HG02852 (cell line): ENCODE results near the gene PPP2R3B.
"Not testable (repeated sequence)": the region's sequence is repeated elsewhere in the genome, so short reads cannot be mapped to it uniquely, and the experiment has no call there.

ENCODE experiments used
- ATAC-seq: cut with Tn5 transposase; IDR thresholded peaks from one replicate; pipeline ENCODE4 v1.9.1; 2021; ENCODE audit warnings: mild to moderate bottlenecking, moderate library complexity; ENCODE audit not compliant: unreplicated experiment

The PPP2R3B gene

GRCh38 chrX:410296-410695 lies 23.6 kb upstream of the PPP2R3B start:
- ATAC-seq, result no peak

- ATAC-seq, result no peak
Observed at GRCh38 chrX:405149-405548, 18.4 kb upstream of the PPP2R3B start.

- ATAC-seq, result no peak
Observed at GRCh38 chrX:404656-405055, 17.9 kb upstream of the PPP2R3B start.

GRCh38 chrX:402857-403256 lies 16.1 kb upstream of the PPP2R3B start:
- no peak for ATAC-seq

- no peak for ATAC-seq
Observed at GRCh38 chrX:400258-400657, 13.6 kb upstream of the PPP2R3B start.

- ATAC-seq, result no peak
Observed at GRCh38 chrX:397575-397974, 10.9 kb upstream of the PPP2R3B start.

GRCh38 chrX:394830-395229 lies 8.1 kb upstream of the PPP2R3B start:
- ATAC-seq, result no peak

GRCh38 chrX:392575-392846 lies 5.8 kb upstream of the PPP2R3B start:
- no peak for ATAC-seq

GRCh38 chrX:391717-392574 lies 5.2 kb upstream of the PPP2R3B start:
- ATAC-seq, result no peak

- no peak for ATAC-seq
Observed at GRCh38 chrX:390459-390858, 3.8 kb upstream of the PPP2R3B start.

- no peak for ATAC-seq
Observed at GRCh38 chrX:389021-389441, 2.3 kb upstream of the PPP2R3B start.

GRCh38 chrX:387729-388128 lies 1.0 kb upstream of the PPP2R3B start:
- no peak for ATAC-seq

- peak; percentile 30 for ATAC-seq
Observed at GRCh38 chrX:386239-386767, 404 bp downstream of the PPP2R3B start.

GRCh38 chrX:385736-386135 lies 971 bp downstream of the PPP2R3B start:
- ATAC-seq, result not testable (repeated sequence)

GRCh38 chrX:384861-385260 lies 1.8 kb downstream of the PPP2R3B start:
- ATAC-seq, result no peak

GRCh38 chrX:378443-378842 lies 8.3 kb downstream of the PPP2R3B start:
- no peak for ATAC-seq

GRCh38 chrX:376206-376605 lies 10.5 kb downstream of the PPP2R3B start:
- ATAC-seq, result not testable (repeated sequence)

GRCh38 chrX:375181-376036 lies 11.3 kb downstream of the PPP2R3B start:
- ATAC-seq, result no peak

- no peak for ATAC-seq
Observed at GRCh38 chrX:374596-374995, 12.1 kb downstream of the PPP2R3B start.

GRCh38 chrX:373641-374471 lies 12.9 kb downstream of the PPP2R3B start:
- ATAC-seq, result no peak
